ENCODE measurements around the gene CD247. TPM values are rescaled to one million over a fixed set of nuclear protein-coding genes. Genes with fewer than 3 reads are reported as not detected.
A peak's percentile ranks its signal among the peaks of the same experiment; 100 is the strongest.

Gene CD247
- total and polyA plus RNA-seq, 2 of the 13 experiments (the other 11 are each of a cell fraction or from before 2014, with no cell fraction given) = 0.20 TPM; not detected in 1

GRCh38 chr1:167532375-167532774 lies 14.0 kb upstream of the CD247 start (continued):
- TF ChIP-seq ZNF318 (CRISPR knock-in tag; IDR thresholded peaks at IDR 0.05) (no peak), ZNF773 (CRISPR knock-in tag; IDR thresholded peaks at IDR 0.05; ENCODE audit: borderline replicate concordance) (no peak), IKZF5 (CRISPR knock-in tag; IDR thresholded peaks at IDR 0.05) (peak; percentile 31; the same call in 1 of the 2 replicates), SOX6 (IDR thresholded peaks at IDR 0.05) (no peak), SOX6 (CRISPR knock-in tag; IDR thresholded peaks at IDR 0.05) (peak; percentile 92), ZNF740 (CRISPR knock-in tag; IDR thresholded peaks at IDR 0.05) (no peak), ZNF570 (CRISPR knock-in tag; IDR thresholded peaks at IDR 0.05; ENCODE audit: borderline replicate concordance) (no peak), MIXL1 (CRISPR knock-in tag; IDR thresholded peaks at IDR 0.05) (peak; percentile 10; the same call in 1 of the 2 replicates), HIC2 (CRISPR knock-in tag; IDR thresholded peaks at IDR 0.05; ENCODE audit: low read depth) (no peak), TARDBP (CRISPR knock-in tag; IDR thresholded peaks at IDR 0.05) (no peak), SMAD1 (CRISPR knock-in tag; IDR thresholded peaks at IDR 0.05; ENCODE audit: borderline replicate concordance, low read depth) (no peak), ZC3H4 (CRISPR knock-in tag; IDR thresholded peaks at IDR 0.05; ENCODE audit: borderline replicate concordance) (no peak), ZNF562 (CRISPR knock-in tag; IDR thresholded peaks at IDR 0.05; ENCODE audit: borderline replicate concordance) (no peak), ZNF331 (CRISPR knock-in tag; IDR thresholded peaks at IDR 0.05) (0 out of 2 replicates have a peak, but pooled peaks have one; percentile 20), ZNF614 (CRISPR knock-in tag; IDR thresholded peaks at IDR 0.05; ENCODE audit: borderline replicate concordance) (0 out of 2 replicates have a peak, but pooled peaks have one; percentile 54), TEAD3 (CRISPR knock-in tag; optimal IDR thresholded peaks at IDR 0.05; ENCODE audit: borderline replicate concordance) (peak; percentile 67), ZNF777 (CRISPR knock-in tag; IDR thresholded peaks at IDR 0.05) (no peak), CEBPB (IDR thresholded peaks at IDR 0.05; ENCODE audit: borderline replicate concordance, low read depth, low read length) (peak; percentile 78; the same call in 1 of the 2 replicates)
